ENCODE results near the gene HLA-DQB1.

GRCh38 chr6:32684246-32684645 is 17.8 kb upstream of the HLA-DQB1 start:
- TF ChIP-seq CTCF (conservative IDR thresholded peaks at IDR 0.05) (no peak), ZFX (IDR thresholded peaks at IDR 0.05) (no peak)

Measured in C4-2B (cell line).